Endothelial cell of umbilical vein (primary cell): ENCODE data around the gene EIF2AK3.

Experiments
- CTCF ChIP-seq, 2 donors: IDR thresholded peaks; 1 replicate in 1 of 2; 2 replicates in 1 of 2; pipeline ENCODE4 v1.5.1; 2011; ENCODE audit warnings: low read length in 2 of 2, mild to moderate bottlenecking in 2 of 2, moderate library complexity in 2 of 2, control low read depth in 1 of 2, inconsistent platforms in 1 of 2, low read depth in 1 of 2; ENCODE audit not compliant: insufficient read depth in 1 of 2; ENCODE audit errors: extremely low read depth in 1 of 2
- EZH2 ChIP-seq: IDR thresholded peaks from 2 replicates; pipeline ENCODE4 v1.6.1; 2012; ENCODE audit warnings: borderline replicate concordance, low read depth, mild to moderate bottlenecking, moderate library complexity, low read length, inconsistent platforms; ENCODE audit not compliant: severe bottlenecking
- POLR2A ChIP-seq: IDR thresholded peaks from 2 replicates; pipeline ENCODE4 v1.6.1; 2012; ENCODE audit warnings: low read depth, mild to moderate bottlenecking, control low read depth, low read length
- POLR2AphosphoS5 ChIP-seq: IDR thresholded peaks from 2 replicates; pipeline ENCODE4 v1.6.1; 2012; ENCODE audit warnings: low read depth, mild to moderate bottlenecking, control low read depth, low read length, moderate library complexity; ENCODE audit not compliant: insufficient read depth

GRCh38 chr2:88585969-88586368 lies 41.3 kb downstream of the EIF2AK3 start:
- no peak for TF ChIP-seq CTCF (IDR thresholded peaks at IDR 0.05; ENCODE audit: extremely low read depth in 1 of 2, insufficient read depth in 1 of 2, low read depth in 1 of 2, low read length in 2 of 2)
- TF ChIP-seq POLR2A = no peak
- no peak for TF ChIP-seq POLR2AphosphoS5
- TF ChIP-seq EZH2 = no peak
